GM23338 (cell line): Measurements from ENCODE around the gene ANO1. TPM values are rescaled to one million over a fixed set of nuclear protein-coding genes. Genes with fewer than 3 reads are reported as not detected.

Source experiments
- ATAC-seq: fragments of 200-7000 bp; cut with Tn5 transposase; 3 replicates; pipeline ENCODE4 v1.9.1; 2020
- DNase-seq: peaks from one replicate; pipeline ENCODE4 v3.0.0-alpha.2; 2015; ENCODE audit warnings: low spot score
- H2AFZ ChIP-seq: fragments of 200-600 bp; sonication (generic); 2 replicates; pipeline ENCODE4 v1.8.0; 2016; ENCODE audit warnings: antibody characterized with exemption, mild to moderate bottlenecking, moderate library complexity
- H3F3A ChIP-seq: fragments of 200-600 bp; sonication (generic); replicated peaks from 2 replicates; pipeline ENCODE4 v1.8.0; 2017; ENCODE audit warnings: antibody characterized with exemption, mixed run types, low read depth
- H3K27ac ChIP-seq: fragments of 200-600 bp; sonication (generic); 2 replicates; pipeline ENCODE4 v1.6.1; 2016; ENCODE audit warnings: low read depth
- H3K27me3 ChIP-seq: fragments of 200-600 bp; sonication (generic); 2 replicates; pipeline ENCODE4 v1.8.0; 2016; ENCODE audit warnings: mild to moderate bottlenecking, mixed run types, moderate library complexity; ENCODE audit not compliant: insufficient read depth
- H3K36me3 ChIP-seq: fragments of 200-600 bp; sonication (generic); 2 replicates; pipeline ENCODE4 v1.8.0; 2016; ENCODE audit warnings: mild to moderate bottlenecking; ENCODE audit not compliant: insufficient read depth
- H3K4me1 ChIP-seq: fragments of 200-600 bp; sonication (generic); 2 replicates; pipeline ENCODE4 v1.8.0; 2016; ENCODE audit warnings: mild to moderate bottlenecking, moderate library complexity; ENCODE audit not compliant: insufficient read depth
- H3K4me2 ChIP-seq: fragments of 200-600 bp; sonication (generic); 2 replicates; pipeline ENCODE4 v1.7.1; 2017; ENCODE audit warnings: mixed run types
- H3K4me3 ChIP-seq: fragments of 200-600 bp; sonication (generic); 2 replicates; pipeline ENCODE4 v1.6.1; 2016; ENCODE audit warnings: mixed run types
- H3K79me2 ChIP-seq: fragments of 200-600 bp; sonication (generic); replicated peaks from 2 replicates; pipeline ENCODE4 v1.8.0; 2017; ENCODE audit warnings: mild to moderate bottlenecking; ENCODE audit not compliant: insufficient read depth
- H3K9me2 ChIP-seq: fragments of 200-600 bp; sonication (generic); 2 replicates; pipeline ENCODE4 v1.8.0; 2017; ENCODE audit not compliant: insufficient read depth
- H4K20me1 ChIP-seq: fragments of 200-600 bp; sonication (generic); replicated peaks from 2 replicates; pipeline ENCODE4 v1.8.0; 2017; ENCODE audit warnings: mild to moderate bottlenecking; ENCODE audit not compliant: insufficient read depth
- H3K27ac Mint-ChIP-seq: 2 replicates; pipeline ENCODE4 v1.8.0; 2020; ENCODE audit warnings: inconsistent platforms, mild to moderate bottlenecking, moderate library complexity, mixed read lengths
- H3K27me3 Mint-ChIP-seq: 3 replicates; pipeline ENCODE4 v1.8.0; 2022; ENCODE audit warnings: low read depth, mild to moderate bottlenecking, moderate library complexity, mixed read lengths, inconsistent platforms; ENCODE audit not compliant: insufficient read depth, poor library complexity
- H3K36me3 Mint-ChIP-seq: 3 replicates; pipeline ENCODE4 v1.8.0; 2021; ENCODE audit warnings: low read depth, mild to moderate bottlenecking, inconsistent platforms, moderate library complexity, mixed read lengths
- H3K4me1 Mint-ChIP-seq: 3 replicates; pipeline ENCODE4 v1.8.0; 2020; ENCODE audit warnings: mild to moderate bottlenecking, inconsistent platforms, mixed read lengths
- H3K4me3 Mint-ChIP-seq: 3 replicates; pipeline ENCODE4 v1.8.0; 2021; ENCODE audit warnings: moderate library complexity, mild to moderate bottlenecking, inconsistent platforms, mixed read lengths
- H3K9me3 Mint-ChIP-seq: 3 replicates; pipeline ENCODE4 v1.8.0; 2020; ENCODE audit warnings: moderate library complexity, mild to moderate bottlenecking, inconsistent platforms, mixed read lengths
- CTCF ChIP-seq, 2 experiments: fragments of 200-600 bp in 1 of 2; sonication (generic) in 1 of 2; conservative IDR thresholded peaks; 2 replicates each; pipeline versions ENCODE4 v1.5.1 to v1.6.1; 2016 to 2017; ENCODE audit warnings: antibody characterized with exemption in 2 of 2, low read depth in 2 of 2, mild to moderate bottlenecking in 2 of 2, moderate library complexity in 1 of 2
- EZH2 ChIP-seq: fragments of 200-600 bp; sonication (generic); IDR thresholded peaks from one replicate; pipeline ENCODE4 v1.8.0; 2017; ENCODE audit warnings: antibody characterized with exemption, mild to moderate bottlenecking, low read depth; ENCODE audit not compliant: unreplicated experiment
- EZH2phosphoT487 ChIP-seq: fragments of 200-600 bp; sonication (generic); IDR thresholded peaks from one replicate; pipeline ENCODE4 v1.8.1; 2018; ENCODE audit warnings: antibody characterized with exemption; ENCODE audit not compliant: unreplicated experiment
- JUNB ChIP-seq: IDR thresholded peaks from one replicate; pipeline ENCODE4 v1.6.1; 2016; ENCODE audit warnings: antibody characterized with exemption; ENCODE audit not compliant: unreplicated experiment
- NANOG ChIP-seq: IDR thresholded peaks from 2 replicates; pipeline ENCODE4 v1.6.1; 2016; ENCODE audit warnings: antibody characterized with exemption, borderline replicate concordance
- POLR2AphosphoS5 ChIP-seq: IDR thresholded peaks from 2 replicates; pipeline ENCODE4 v1.6.1; 2016; ENCODE audit warnings: antibody characterized with exemption, low read depth
- REST ChIP-seq: IDR thresholded peaks from one replicate; pipeline ENCODE4 v1.6.1; 2018; ENCODE audit warnings: antibody characterized with exemption; ENCODE audit not compliant: unreplicated experiment
- STAT1 ChIP-seq: IDR thresholded peaks from one replicate; pipeline ENCODE4 v1.6.1; 2016; ENCODE audit warnings: antibody characterized with exemption; ENCODE audit not compliant: unreplicated experiment
- ZNF114 ChIP-seq: fragments of 250-450 bp; sonication (Bioruptor Pico); IDR thresholded peaks from 2 replicates; pipeline ENCODE4 v1.5.0; 2020; ENCODE audit warnings: mild to moderate bottlenecking, moderate library complexity
- ZNF331 ChIP-seq: fragments of 250-450 bp; sonication (Bioruptor Pico); IDR thresholded peaks from 2 replicates; pipeline ENCODE4 v1.5.0; 2020; ENCODE audit warnings: low read depth, mild to moderate bottlenecking, moderate library complexity
- polyA plus RNA-seq: library from polyadenylated mRNA; unstranded; fragments of >200 nt; fragmentation: Nextera tagmentation; extraction: Ambion mirVana; gene quantifications from 2 replicates; pipeline ENCODE4 v1.2.1, GENCODE V29; 2016
- total RNA-seq: library from RNA; depleted of rRNA; stranded (reverse); fragments of >200 nt; shearing (Covaris generic); gene quantifications from 2 replicates; pipeline ENCODE4 v1.2.3, GENCODE V29; 2014
- TF ChIP-seq, protein P1 (sequence below): IDR thresholded peaks from 2 replicates; pipeline ENCODE4 v1.6.1; 2016; ENCODE audit warnings: antibody characterized with exemption

The ANO1 gene
- total and polyA plus RNA-seq, 2 experiments from 2014 or later, result 1.4 to 3.4 TPM

DNA sequence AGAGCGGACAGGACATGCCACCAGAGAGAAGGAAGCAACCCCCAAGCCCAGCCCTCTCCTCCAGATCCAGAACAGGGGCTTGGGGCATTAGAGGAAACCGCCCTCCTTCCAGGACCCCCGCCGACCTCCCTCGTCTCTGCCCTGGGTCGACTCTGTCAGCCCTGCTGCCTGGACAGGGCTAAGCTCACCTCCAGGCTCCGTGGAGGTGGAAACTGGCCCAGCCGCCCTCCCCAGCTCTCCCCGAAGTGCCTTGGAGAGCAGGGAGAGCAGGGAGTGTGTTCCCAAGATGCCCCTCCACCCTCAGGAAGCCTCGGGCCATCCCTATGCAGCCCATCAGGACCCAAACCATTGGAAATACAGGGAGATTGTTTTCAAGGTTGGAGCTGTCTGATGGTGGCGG, 26.8 kb downstream of the ANO1 start:
- H2AFZ ChIP-seq, result no peak overlapping the region
- no peaks in the 10 kb centered on the region for H3K36me3 ChIP-seq
- peaks cover 24% of the 10 kb centered on the region for H3K4me1 Mint-ChIP-seq
- no peaks in the 10 kb centered on the region for H3K4me1 ChIP-seq
- H3K79me2 ChIP-seq, result no peaks in the 10 kb centered on the region
- ATAC-seq, result peak; percentile 17; the same call in 2 of the 3 replicates
- no peak overlapping the region for H3K4me2 ChIP-seq
- H3K4me3 ChIP-seq, result no peak overlapping the region
- peaks cover 3% of the 10 kb centered on the region for H3K27me3 Mint-ChIP-seq
- no peaks in the 10 kb centered on the region; the same call in 2 of the 3 replicates for H3K36me3 Mint-ChIP-seq
- H3K27me3 ChIP-seq, result no peaks in the 10 kb centered on the region
- no peak overlapping the region for H3K27ac ChIP-seq
- H3K27ac Mint-ChIP-seq, result no peak overlapping the region
- H3F3A ChIP-seq, result no peaks in the 10 kb centered on the region
- H3K9me3 Mint-ChIP-seq, result no peaks in the 10 kb centered on the region
- no peak for DNase-seq
- no peak overlapping the region for H3K4me3 Mint-ChIP-seq
- TF ChIP-seq, protein P1, sequence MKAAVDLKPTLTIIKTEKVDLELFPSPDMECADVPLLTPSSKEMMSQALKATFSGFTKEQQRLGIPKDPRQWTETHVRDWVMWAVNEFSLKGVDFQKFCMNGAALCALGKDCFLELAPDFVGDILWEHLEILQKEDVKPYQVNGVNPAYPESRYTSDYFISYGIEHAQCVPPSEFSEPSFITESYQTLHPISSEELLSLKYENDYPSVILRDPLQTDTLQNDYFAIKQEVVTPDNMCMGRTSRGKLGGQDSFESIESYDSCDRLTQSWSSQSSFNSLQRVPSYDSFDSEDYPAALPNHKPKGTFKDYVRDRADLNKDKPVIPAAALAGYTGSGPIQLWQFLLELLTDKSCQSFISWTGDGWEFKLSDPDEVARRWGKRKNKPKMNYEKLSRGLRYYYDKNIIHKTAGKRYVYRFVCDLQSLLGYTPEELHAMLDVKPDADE, result no peak
- TF ChIP-seq EZH2phosphoT487, result no peak
- no peak for TF ChIP-seq CTCF (conservative IDR thresholded peaks at IDR 0.05; ENCODE audit: low read depth in 2 of 2)
- no peak for TF ChIP-seq ZNF331
- TF ChIP-seq EZH2, result no peak
- no peak for TF ChIP-seq JUNB
- TF ChIP-seq STAT1, result no peak
- no peak for TF ChIP-seq REST
- no peak for TF ChIP-seq ZNF114 (CRISPR knock-in tag)
- no peaks in the 10 kb centered on the region for H3K9me2 ChIP-seq
- no peaks in the 10 kb centered on the region for H4K20me1 ChIP-seq

DNA sequence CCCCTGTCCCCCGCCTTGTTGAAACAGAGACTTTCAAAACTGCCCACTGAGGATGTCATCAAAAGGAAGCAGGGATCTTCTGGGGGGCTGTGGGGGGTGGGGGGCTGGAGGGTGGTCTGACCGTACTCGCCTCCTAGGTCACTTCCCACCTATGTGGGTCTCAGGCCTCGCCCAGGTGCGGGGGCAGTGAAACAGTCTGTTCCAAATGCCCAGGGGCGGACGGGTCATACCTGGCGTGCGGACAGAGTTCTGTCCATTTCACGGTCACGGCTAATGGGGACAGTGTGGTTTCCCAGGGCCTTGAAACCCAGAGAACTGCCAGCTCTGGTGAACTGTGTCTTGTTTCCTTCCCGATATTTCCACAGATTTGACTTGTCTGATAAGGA, 27.2 kb downstream of the ANO1 start:
- no peak overlapping the region for H3K4me3 Mint-ChIP-seq
- no peak for DNase-seq
- TF ChIP-seq POLR2AphosphoS5, result no peak
- TF ChIP-seq, protein P1, result no peak
- no peak for TF ChIP-seq ZNF114 (CRISPR knock-in tag)
- no peak for TF ChIP-seq NANOG

More for the DNA sequence above, 27.2 kb downstream of the ANO1 start:
- Mint-ChIP-seq H3K27ac (no peak overlapping the region), H3K9me3 (no peaks in the 10 kb centered on the region), H3K36me3 (no peaks in the 10 kb centered on the region; the same call in 2 of the 3 replicates), H3K4me1 (peaks cover 24% of the 10 kb centered on the region), H3K27me3 (peaks cover 3% of the 10 kb centered on the region)
- ATAC-seq, result no peak
- H3K79me2 ChIP-seq, result no peaks in the 10 kb centered on the region
- H3K36me3 ChIP-seq, result no peaks in the 10 kb centered on the region
- H3K27me3 ChIP-seq, result no peaks in the 10 kb centered on the region
- H3K4me3 ChIP-seq, result no peak overlapping the region
- H3K27ac ChIP-seq, result no peak overlapping the region
- H3K4me2 ChIP-seq, result no peak overlapping the region
- H4K20me1 ChIP-seq, result no peaks in the 10 kb centered on the region
- H2AFZ ChIP-seq, result no peak overlapping the region
- no peaks in the 10 kb centered on the region for H3K9me2 ChIP-seq
- no peaks in the 10 kb centered on the region for H3K4me1 ChIP-seq
- H3F3A ChIP-seq, result no peaks in the 10 kb centered on the region
